ENCODE measurements around the gene ATP9B. TPM values are rescaled to one million over a fixed set of nuclear protein-coding genes. Genes with fewer than 3 reads are reported as not detected.

Gene ATP9B
- total and polyA plus RNA-seq, 2 experiments from 2014 or later = 8.5 to 12.8 TPM

DNA sequence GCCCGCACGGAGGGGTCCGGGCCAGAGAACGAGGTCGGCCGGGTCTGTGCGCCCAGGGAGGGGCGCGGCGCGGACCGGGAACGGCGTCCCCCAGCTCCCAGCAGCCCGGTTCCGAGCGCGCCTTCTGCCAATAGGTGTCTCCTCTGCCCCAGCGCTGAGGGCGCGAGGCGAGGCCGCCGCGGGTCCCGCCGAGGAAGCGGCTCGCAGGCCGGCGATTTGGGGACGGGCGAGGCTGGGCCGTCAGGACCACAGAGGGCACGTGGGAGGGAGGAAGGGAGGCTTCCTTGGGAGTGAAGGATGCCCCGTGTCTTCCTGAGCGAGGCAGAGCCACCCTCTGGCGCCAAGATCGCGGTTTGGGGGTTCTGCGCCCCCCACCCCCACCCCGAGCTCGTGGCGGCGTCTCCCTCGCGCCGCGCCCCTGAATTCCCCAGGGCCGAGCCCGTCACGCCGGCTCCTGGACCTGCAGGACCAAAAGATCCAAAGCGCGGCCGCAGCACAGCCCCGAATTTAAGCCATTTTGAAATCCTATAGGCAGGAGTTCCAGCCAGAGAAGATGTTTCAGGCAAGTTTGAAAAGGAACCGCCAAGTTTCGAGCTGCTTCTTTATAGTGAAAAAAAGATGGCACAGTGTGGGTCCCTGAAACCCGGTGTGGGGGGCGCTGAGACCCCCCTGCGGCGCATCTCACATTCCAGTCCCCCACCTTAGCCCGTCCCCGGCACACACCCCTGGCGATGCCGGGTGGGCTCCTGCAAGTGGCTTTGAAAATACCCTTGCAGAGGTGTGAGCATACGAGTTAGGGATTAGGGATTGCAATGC, 327.4 kb downstream of the ATP9B start:
- Histone ChIP-seq H3K9me2 (ENCODE audit: insufficient read depth) (no peaks in the 10 kb centered on the region), H3K79me2 (ENCODE audit: insufficient read depth) (no peaks in the 10 kb centered on the region), H3K4me3 (peak overlapping the region; percentile 72), H3K4me1 (ENCODE audit: insufficient read depth) (no peaks in the 10 kb centered on the region), H3K36me3 (ENCODE audit: low read depth) (no peaks in the 10 kb centered on the region), H3K27me3 (replicated peaks; ENCODE audit: insufficient read depth) (no peaks in the 10 kb centered on the region), H3K4me2 (ENCODE audit: unreplicated experiment) (peak overlapping the region; percentile 48), H3F3A (ENCODE audit: insufficient read depth) (no peaks in the 10 kb centered on the region), H4K20me1 (ENCODE audit: insufficient read depth) (no peaks in the 10 kb centered on the region), H2AFZ (peak overlapping the region; percentile 44; the same call in 1 of the 2 replicates), H3K27ac (peak overlapping the region; percentile 59; the same call in 1 of the 2 replicates), H3K9me3 (ENCODE audit: low read depth) (no peaks in the 10 kb centered on the region), H3K9ac (peak overlapping the region; percentile 83)
- in situ Hi-C loops (cut with MboI) = no loop called here
- TF ChIP-seq EZH2phosphoT487 (IDR thresholded peaks at IDR 0.05; ENCODE audit: insufficient read depth, low read depth) (no peak), EZH2 (IDR thresholded peaks at IDR 0.05; ENCODE audit: insufficient read depth, poor library complexity, severe bottlenecking) (no peak)
- 15 to 25% methylated on average over 39 to 64 of the region's 68 CpGs for whole genome bisulfite sequencing, 2 experiments (ENCODE audit: low coverage in 1 of 2, low lambda C conversion rate in 2 of 2, missing lambda C conversion rate in 2 of 2)
- DNase-seq = peak; percentile 77

DNA sequence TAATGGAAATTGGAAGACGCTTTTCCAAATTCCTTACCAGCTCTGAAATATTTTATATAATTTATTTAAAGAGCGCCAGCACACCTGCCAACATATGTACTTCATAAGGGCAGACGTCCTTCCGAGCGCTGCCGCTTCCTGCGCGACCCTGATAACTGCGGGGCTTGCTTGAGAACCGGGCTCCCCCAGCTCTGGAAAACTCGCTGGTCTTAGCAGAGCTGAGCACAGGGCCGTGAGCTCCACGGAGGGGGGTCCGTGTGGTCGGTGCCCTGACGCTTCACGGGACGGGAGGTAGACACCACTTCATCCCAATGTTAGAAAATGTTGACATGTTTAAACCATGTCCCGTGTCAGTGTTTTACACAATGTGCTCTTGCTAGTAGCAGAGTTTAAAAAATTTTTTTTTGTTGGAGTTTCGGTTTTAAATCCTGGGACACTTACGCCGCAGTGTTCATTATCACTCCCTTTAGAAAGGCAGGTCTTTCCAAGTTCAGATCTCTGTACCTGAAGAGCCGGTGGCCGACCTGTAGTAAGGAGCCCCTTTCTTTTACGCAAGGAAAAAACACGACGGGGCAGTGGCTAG, 328.1 kb downstream of the ATP9B start:
- H3K9me2 ChIP-seq (ENCODE audit: insufficient read depth) = no peaks in the 10 kb centered on the region
- no peak overlapping the region for H3K9ac ChIP-seq
- no peak overlapping the region for H3K4me3 ChIP-seq
- H4K20me1 ChIP-seq (ENCODE audit: insufficient read depth) = no peaks in the 10 kb centered on the region
- TF ChIP-seq EZH2phosphoT487 (IDR thresholded peaks at IDR 0.05; ENCODE audit: insufficient read depth, low read depth) (no peak), EZH2 (IDR thresholded peaks at IDR 0.05; ENCODE audit: insufficient read depth, poor library complexity, severe bottlenecking) (no peak)
- DNase-seq = no peak
- no peak overlapping the region for H2AFZ ChIP-seq
- no peak overlapping the region for H3K4me2 ChIP-seq (ENCODE audit: unreplicated experiment)
- in situ Hi-C loops (cut with MboI) = no loop called here
- no peaks in the 10 kb centered on the region for H3K36me3 ChIP-seq (ENCODE audit: low read depth)
- H3K9me3 ChIP-seq (ENCODE audit: low read depth) = no peaks in the 10 kb centered on the region
- H3K4me1 ChIP-seq (ENCODE audit: insufficient read depth) = no peaks in the 10 kb centered on the region
- H3K79me2 ChIP-seq (ENCODE audit: insufficient read depth) = no peaks in the 10 kb centered on the region
- H3K27me3 ChIP-seq (replicated peaks; ENCODE audit: insufficient read depth) = no peaks in the 10 kb centered on the region
- H3K27ac ChIP-seq = no peak overlapping the region
- 94% methylated on average over 27 of the region's 27 CpGs for WGBS, 2 experiments (ENCODE audit: low coverage in 1 of 2, low lambda C conversion rate in 2 of 2, missing lambda C conversion rate in 2 of 2)
- H3F3A ChIP-seq (ENCODE audit: insufficient read depth) = 0 out of 2 replicates have a peak, but pooled peaks cover under 1% of the 10 kb centered on the region

DNA sequence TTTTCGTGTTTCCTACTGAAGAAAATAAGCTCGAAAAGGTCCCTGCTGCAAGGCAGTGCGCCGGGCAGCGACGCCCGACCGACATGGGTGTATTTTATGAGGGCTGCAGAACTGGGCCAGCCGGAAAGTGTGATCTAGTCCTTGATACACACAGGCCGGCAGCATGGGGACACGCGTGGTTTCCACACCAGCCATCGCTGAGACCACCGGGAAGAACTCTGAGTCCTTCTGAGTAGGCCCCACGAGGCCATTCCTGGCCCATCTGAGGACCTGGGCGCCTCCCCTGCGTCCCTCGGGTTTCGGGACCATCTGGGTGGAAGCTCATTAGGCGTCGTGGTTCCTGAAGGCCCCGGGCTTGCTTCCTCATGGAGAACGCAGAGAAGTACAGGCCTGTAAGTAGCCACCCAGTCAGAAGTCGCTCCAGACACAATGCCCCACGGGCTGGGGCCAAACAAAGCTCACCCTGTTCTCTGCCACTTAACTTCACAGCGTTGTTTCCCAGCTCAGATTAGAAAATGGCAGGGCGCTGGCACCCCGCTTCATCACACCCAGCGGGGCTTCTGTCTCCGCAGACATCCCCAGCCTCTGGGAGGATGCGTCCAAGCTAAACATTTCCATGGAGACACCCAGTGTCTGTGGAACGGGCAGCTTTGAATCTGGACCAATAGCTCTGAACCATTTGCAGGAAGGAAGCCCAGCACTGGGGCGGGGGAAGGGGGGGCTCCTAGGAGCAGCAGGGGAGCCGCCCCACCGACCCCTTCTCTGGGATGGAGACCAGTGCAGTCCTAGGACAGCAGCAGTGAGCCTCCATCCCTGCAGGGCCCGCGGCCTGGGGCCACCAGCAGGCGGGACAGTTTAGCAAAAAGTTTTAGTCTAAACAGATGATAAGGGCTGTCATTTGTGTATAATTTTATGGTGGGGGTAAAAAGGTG, 328.9 kb downstream of the ATP9B start:
- no peaks in the 10 kb centered on the region for H4K20me1 ChIP-seq (ENCODE audit: insufficient read depth)
- no peaks in the 10 kb centered on the region for H3K36me3 ChIP-seq (ENCODE audit: low read depth)
- H3K4me3 ChIP-seq = no peak overlapping the region
- no peaks in the 10 kb centered on the region for H3K27me3 ChIP-seq (replicated peaks; ENCODE audit: insufficient read depth)
- no peaks in the 10 kb centered on the region for H3K9me2 ChIP-seq (ENCODE audit: insufficient read depth)
- no peak overlapping the region for H3K9ac ChIP-seq
- no peaks in the 10 kb centered on the region for H3K79me2 ChIP-seq (ENCODE audit: insufficient read depth)
- no peaks in the 10 kb centered on the region for H3K9me3 ChIP-seq (ENCODE audit: low read depth)
- no peak for TF ChIP-seq EZH2 (IDR thresholded peaks at IDR 0.05; ENCODE audit: insufficient read depth, poor library complexity, severe bottlenecking)
- TF ChIP-seq EZH2phosphoT487 (IDR thresholded peaks at IDR 0.05; ENCODE audit: insufficient read depth, low read depth) = no peak
- 95 to 97% methylated on average over 36 to 38 of the region's 38 CpGs for WGBS, 2 experiments (ENCODE audit: low coverage in 1 of 2, low lambda C conversion rate in 2 of 2, missing lambda C conversion rate in 2 of 2)
- H2AFZ ChIP-seq = no peak overlapping the region
- no peak overlapping the region for H3K27ac ChIP-seq
- DNase-seq = no peak
- in situ Hi-C loops (cut with MboI) = no loop called here
- peaks cover 6% of the 10 kb centered on the region; the same call in 1 of the 2 replicates for H3F3A ChIP-seq (ENCODE audit: insufficient read depth)
- H3K4me1 ChIP-seq (ENCODE audit: insufficient read depth) = no peaks in the 10 kb centered on the region; the same call in 1 of the 2 replicates
- no peak overlapping the region for H3K4me2 ChIP-seq (ENCODE audit: unreplicated experiment)

Data from GM23248 (cell line).